Stromal cell of bone marrow (primary cell): ENCODE data around the gene NKRF.
"Not testable (repeated sequence)": the region's sequence is repeated elsewhere in the genome, so short reads cannot be mapped to it uniquely, and the experiment has no call there.

ENCODE experiments used
- DNase-seq: peaks from one replicate; pipeline ENCODE4 v3.0.0-alpha.2; 2012; ENCODE audit warnings: low read depth

Gene NKRF

DNA sequence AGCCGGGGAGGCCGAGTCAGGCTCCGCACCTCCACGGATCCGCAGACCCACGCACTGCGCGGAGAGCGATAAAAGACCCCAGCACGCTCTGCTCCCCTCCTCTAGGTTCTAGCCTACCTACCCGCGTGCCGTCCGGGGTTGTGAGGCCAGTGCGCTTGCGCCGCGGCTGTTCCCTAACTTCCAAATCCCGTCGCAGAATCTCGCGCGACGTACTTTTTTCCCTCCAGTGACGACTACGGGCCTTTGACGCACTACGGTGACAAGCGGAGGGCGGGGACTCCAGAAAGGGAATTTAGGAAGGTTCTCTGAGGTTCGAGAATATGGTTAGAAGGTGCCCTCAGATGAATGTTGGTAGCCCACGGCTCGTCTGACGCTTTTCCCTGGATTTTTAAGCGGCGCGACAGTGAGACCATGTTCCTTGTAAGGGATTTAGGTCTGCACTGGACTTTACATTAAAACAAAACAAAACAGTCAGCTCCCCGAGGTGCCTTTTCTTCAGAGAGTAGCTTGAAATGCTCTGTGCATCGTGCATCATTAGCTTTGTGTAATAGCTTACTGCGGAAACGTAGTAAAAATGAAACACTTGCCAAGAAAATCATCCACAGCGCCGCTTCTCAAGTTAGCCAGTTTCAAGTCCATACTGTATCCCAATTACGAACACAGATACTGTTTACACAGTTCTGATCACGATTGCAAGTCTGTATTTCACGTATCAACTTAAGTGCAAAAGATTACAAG lies at the start of gene NKRF:
Gene NKRF, minus strand, starts transcription at position 145 of the 738 bp plus-strand sequence.
- peak; percentile 86 for DNase-seq

DNA sequence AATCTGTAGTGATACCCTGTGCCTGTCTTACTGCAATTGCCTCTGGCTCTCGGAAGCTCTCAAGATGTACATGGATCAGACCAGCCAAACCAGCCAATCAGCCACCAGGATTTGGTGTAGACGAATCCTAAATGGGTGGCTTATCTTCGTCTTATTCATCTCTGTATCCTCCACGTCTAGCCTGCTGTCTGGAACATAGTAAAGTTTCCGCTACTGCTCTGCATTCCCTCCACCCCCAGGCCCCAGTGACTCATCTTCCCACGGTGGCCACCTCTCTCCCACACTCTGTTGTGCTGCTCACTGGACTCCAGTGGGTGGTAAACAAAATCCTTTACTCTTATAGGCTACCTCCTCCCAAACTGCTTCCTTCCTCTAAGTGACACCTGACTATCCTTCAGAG lies 48.9 kb upstream of the NKRF start:
- peak; percentile 19 for DNase-seq

GRCh38 chrX:119654112-119654531 lies 47.9 kb upstream of the NKRF start:
- no peak for DNase-seq

GRCh38 chrX:119648421-119648775 lies 42.2 kb upstream of the NKRF start:
- DNase-seq, result no peak

DNA sequence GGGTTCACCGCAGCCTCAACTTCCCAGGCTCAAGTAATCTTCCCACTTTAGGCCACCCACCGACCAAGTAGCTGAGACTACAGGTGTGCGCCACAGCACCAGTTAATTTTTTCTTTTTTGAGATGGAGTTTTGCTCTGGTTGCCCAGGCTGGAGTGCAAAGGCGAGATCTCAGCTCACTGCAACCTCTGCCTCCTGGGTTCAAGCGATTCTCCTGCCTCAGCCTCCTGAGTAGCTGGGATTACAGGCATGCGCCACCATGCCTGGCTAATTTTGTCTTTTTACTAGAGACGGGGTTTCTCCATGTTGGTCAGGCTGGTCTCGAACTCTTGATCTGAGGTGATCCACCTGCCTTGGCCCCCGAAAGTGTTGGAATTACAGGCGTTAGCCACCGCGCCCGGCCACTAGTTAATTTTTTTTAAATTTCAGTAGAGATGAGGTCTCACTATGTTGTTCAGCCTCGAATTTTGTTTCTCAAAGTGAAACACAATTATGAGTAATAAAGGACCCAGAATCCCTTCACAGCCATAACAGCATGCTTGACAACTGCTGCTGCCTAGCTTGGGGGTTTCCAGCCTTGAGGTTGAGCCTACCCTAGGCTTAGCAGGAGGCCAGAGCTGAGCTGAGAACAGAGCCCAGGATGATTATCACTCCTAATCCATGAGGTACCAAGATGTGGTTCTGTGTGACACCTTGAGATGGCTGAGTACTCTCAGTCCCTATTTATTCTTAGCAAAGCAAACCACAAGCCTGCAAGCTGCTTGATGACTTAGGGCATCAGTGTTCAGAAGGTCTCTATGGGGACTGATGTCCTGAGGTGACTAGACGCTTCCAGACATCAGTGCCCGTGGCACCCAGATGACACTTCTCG lies 41.6 kb upstream of the NKRF start:
- no peak for DNase-seq

- no peak for DNase-seq
These were observed 40.9 kb upstream of the NKRF start for GRCh38 chrX:119647089-119647488.

- no peak for DNase-seq
These were observed 40.3 kb upstream of the NKRF start for GRCh38 chrX:119646515-119646914.

DNA sequence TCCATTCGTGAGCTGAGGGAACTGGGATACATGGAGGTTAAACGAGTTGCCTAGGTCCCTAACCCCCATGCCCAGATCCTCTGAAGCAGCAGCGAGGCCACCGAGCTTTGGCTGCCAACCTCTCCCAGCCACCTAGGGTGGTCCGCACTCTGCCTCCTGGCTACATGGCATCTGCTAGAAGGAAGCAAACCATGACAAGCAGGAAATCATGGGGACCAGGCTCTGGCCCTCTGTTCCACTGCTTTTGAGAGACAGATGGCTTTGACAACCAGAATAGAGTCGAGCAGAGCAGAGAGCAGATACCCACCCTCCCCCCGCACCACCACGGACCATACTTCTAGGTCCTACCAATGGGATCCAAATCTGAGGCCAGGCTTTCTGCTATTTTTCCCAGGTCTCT lies 37.5 kb upstream of the NKRF start:
- no peak for DNase-seq

DNA sequence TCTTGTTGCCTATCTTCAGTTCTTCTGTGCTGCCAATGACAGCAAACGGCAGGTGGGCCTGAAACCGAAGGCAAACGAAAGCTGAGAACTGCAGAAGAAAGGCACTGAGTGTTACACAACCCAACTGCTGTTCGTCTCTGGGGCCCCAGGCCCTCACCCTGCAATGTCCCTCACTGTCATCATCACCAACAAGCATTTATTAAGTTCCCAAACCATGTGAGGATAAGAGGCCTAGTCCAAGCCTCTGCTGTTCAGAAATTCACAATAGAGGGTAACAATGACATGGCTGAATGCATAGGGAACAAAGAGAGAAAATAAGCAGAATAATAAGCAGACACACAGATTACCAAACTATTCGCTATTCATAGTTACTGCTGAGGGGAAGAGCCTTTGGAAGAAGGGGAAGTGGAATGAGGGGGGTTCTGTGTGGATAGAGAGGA lies 34.5 kb upstream of the NKRF start:
- no peak for DNase-seq

- DNase-seq, result no peak
These were observed 32.7 kb upstream of the NKRF start for GRCh38 chrX:119638725-119639471.

- not testable (repeated sequence) for DNase-seq
These were observed 31.2 kb upstream of the NKRF start for GRCh38 chrX:119637421-119637820.

DNA sequence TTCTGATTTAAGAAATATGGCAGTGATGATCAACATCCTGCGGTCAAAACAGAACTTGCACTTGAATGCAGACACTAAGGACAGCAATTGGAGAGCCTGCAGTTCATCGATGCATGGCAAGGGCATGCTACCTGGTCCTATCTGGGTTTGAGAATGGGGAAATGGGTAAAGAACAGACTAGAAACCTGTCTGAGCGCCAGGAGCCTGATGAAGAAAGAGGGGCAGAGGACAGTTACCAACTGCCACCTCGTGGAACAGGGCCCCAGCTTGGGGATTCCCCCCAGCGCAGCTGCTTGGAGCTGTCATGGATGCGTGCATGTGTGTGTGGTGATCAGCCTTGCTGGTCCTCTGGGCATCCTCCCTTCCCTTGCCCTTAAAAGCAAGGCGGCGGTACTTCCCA lies 30.2 kb upstream of the NKRF start:
- DNase-seq, result no peak

DNA sequence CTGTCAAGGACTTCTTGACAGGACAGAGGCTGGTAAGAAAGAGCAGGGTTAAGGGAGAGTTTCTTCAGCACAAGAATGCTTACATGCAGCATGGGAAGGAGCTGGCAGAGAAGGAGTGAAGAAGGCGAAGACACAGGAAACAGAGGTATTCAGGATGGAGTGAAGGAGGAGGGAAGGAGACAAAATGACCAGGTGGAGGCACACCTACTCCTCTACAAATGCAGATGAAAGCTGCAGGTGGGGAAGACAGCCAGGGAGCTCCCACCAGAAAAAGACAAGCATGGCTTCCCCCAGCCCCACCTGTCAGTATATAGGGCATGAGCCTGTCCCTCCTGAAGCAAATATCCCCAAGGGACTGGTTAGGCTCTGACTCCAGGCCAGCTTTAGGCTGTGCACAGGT lies 29.6 kb upstream of the NKRF start:
- no peak for DNase-seq

DNA sequence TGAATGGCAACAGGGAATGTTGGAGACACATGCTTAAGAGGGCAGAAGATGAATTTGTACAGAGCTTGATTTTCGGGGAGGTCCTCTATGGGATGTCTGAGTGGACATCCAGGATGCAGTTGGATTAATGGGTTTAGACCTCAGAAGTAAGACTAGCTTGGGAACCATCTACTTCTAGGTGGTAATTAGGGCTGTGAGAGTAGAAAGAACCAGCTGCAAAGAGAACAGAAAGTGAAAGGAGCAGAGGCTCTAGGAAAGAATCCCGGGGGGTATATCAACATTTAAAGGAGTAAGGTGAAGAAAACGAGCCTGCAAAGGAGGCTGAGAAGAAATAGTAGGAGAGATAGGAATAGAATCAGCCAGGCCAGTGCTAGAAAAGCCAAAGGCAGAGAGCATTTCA lies 29.0 kb upstream of the NKRF start:
- no peak for DNase-seq

DNA sequence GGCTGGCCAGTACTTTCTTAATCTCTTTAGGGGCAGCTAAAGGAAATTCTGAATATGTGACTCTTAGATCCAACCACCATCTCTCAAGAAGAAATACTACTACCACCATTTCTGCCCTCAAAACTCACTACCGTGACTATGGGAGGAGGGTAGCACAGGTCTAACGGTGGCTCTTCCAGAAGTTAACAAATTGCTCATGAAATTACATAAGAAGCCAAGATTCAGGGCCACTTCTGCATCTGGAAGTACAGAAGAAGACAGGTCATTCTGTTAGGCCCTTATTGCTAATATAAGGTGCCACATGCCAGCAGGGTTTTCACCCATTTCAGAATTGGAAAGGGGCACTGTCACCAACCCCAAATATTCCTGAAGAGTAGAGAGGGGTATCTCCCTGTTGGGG lies 19.6 kb upstream of the NKRF start:
- DNase-seq, result no peak

- no peak for DNase-seq
These were observed 18.9 kb upstream of the NKRF start for GRCh38 chrX:119624951-119625668.

GRCh38 chrX:119624417-119624816 lies 18.2 kb upstream of the NKRF start:
- DNase-seq, result no peak

- DNase-seq, result peak; percentile 54
These were observed 16.4 kb upstream of the NKRF start for GRCh38 chrX:119622356-119623232.

GRCh38 chrX:119618439-119618838 lies 12.2 kb upstream of the NKRF start:
- no peak for DNase-seq

DNA sequence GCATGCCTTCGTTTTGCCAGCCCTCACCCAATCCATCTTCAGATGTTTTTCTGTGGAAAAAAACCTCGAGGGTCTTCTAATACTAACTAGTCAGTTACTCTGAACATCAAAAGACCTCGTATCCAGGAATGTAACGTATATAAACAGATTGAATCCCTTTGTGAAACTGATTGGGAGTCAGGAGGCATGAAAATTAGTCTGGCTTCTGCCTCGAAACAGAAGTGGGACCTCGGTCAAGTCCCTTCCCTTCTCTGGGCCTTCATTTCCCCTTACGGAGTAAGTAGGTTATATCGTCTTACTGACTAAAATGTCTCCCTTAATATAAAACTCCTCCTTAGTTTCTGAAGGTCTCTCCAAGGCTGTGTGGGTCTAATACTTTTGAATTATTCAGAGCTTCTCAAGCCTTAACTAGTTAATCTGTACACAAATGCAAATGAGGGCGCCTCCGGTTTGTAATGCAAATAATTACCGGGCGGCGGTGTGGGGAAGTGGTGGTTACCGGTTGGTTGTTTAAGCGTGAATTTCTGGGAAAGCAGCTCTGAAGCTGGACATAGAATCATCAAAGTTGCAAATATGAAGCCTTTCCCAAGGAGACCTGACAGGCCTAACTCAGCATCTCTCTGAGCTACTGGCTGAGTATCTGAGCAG lies 11.4 kb upstream of the NKRF start:
- DNase-seq, result no peak
